GM18868 (cell line): ENCODE data around the gene MAP7.
"Not testable (repeated sequence)": the region's sequence is repeated elsewhere in the genome, so short reads cannot be mapped to it uniquely, and the experiment has no call there.

Experiments
- ATAC-seq: cut with Tn5 transposase; IDR thresholded peaks from one replicate; pipeline ENCODE4 v1.9.1; 2021; ENCODE audit warnings: mild to moderate bottlenecking, moderate library complexity; ENCODE audit not compliant: unreplicated experiment

MAP7 gene

DNA sequence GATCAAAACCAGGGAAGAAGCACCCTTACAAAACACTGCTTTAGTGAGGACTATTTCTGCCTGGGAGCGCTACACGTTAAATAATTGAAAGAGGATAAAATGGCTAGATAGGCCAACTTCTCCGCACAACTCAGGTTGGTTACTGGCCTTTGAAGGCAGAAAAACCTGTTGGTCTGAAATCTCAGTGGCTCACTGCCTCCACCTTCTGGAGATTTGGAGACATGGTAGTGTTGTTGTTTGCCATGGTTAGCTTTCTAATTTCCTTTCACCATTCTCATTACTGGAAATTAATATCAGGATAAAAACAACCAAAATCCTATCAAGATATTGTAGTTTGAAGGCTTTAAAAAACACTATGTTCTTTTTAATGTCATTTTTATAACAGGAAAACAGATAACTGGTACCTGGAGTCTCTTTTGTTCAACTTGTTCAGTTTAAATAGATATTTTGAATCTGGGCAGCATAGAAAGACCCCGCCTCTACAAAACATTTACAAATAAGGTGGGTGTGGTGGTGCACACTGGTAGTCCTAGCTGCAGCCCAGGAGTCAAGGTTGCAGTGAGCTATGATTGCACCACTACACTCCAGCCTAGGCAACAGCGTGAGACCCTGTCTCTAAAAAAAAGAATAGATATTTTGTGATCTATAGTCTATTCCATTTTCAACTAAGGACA is 233.1 kb downstream of the MAP7 start:
- peak; percentile 67 for ATAC-seq

GRCh38 chr6:136315594-136315993 is 234.6 kb downstream of the MAP7 start:
- ATAC-seq, result no peak

GRCh38 chr6:136312975-136313374 is 237.2 kb downstream of the MAP7 start:
- ATAC-seq, result no peak

DNA sequence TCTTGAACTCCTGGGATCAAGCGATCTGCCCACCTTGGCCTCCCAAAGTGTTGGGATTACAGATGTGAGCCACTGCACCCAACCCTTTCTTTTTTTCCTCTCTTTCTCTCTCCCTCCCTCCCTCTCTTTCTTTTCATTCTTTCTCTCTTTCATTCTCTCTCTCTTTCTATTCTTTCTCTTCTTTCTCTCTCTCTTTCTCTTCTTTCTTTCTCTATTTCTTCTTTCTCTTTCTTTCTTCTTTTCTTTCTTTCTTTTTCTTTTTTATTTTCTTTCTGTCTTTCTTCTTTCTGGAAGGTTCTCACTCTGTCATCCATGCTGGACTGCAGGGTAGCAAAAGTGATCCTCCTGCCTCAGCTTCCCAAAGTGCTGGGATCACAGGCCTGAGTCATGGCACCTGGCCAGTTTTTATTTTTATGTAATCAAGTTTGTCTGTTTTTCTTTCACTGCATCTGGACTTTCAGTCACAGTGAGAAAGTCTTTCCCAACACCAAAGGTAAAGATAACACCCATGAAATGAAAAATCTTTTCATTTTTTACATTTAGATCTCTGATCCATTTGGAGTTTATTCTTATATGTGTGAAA is 240.4 kb downstream of the MAP7 start:
- no peak for ATAC-seq

DNA sequence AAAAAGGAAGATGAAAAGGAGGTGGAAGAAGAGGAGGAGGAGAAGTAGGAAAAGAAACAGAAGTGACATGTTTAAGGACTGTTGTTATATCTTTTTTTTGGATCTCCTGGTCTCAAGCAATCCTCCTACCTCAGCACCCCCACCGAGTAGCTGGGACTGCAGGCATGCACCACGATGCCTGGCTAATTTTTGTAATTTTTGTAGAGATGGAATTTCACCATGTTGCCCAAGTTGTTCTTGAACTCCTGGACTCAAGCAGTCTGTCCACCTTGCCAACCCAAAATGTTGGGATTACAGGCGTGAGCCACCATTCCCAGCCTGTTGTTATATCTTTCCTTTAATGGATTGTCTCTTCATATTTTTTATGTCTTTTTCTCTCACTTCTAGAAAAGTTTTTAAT is 241.1 kb downstream of the MAP7 start:
- ATAC-seq, result no peak

DNA sequence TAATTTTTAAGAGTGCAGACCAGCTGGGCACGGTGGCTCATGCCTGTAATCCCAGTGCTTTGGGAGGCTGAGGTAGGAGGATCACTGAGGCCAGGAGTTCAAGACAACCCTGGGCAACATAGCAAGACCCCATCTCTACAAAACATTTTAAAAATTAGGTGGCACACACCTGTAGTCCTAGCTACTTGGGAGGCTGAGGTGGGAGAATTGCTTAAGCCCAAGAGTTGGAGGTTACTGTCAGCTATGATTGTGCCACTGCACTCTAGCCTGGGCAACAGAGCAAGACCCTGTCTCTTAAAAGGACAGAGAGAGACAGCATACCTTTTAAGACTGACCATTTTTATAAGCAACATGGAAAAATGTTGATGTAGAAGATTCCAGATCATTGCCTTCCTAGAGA is 241.8 kb downstream of the MAP7 start:
- ATAC-seq, result not testable (repeated sequence)

- ATAC-seq, result no peak
These were observed 242.9 kb downstream of the MAP7 start for GRCh38 chr6:136307351-136307750.

GRCh38 chr6:136306466-136306865 is 243.8 kb downstream of the MAP7 start:
- ATAC-seq, result no peak

DNA sequence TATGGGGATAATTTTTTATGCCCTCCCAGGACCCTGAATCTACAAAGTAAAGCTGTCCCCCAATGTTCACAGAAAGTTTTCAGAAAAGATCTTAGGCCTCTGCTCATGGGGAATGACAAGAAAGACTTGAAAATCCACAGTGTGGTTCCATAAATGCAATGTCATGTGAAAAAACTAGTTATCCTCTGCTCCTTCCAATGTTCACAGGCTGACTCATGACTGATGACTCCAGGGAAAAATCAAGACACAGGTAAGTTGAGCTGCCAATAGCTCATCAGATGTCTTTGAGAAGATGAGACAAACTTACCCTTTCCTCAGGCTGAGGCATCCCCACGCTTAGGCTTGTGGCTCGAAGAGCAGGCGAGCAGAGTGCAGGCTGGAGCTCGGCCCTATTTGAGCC is 245.8 kb downstream of the MAP7 start:
- ATAC-seq, result no peak

- ATAC-seq, result no peak
These were observed 246.7 kb downstream of the MAP7 start for GRCh38 chr6:136303516-136303915.

DNA sequence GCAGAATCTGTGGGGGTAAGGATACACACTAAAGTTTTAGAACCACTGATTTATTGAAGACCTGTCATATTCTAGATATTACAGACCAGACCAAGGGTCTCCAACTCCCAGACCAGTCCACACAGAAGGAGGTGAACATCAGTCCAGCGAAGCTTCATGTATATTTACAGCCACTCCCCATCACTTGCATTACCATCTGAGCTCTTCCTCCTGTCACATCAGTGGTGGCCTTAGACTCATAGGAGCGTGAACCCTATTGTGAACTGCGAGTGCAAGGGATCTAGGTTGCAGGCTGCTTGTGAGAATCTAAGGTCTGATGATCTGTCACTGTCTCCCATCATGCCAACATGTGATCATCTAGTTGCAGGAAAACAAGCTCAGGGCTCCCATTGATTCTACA is 255.6 kb downstream of the MAP7 start:
- ATAC-seq, result no peak
